Measurements from ENCODE around the gene CEP295NL.

The CEP295NL gene

DNA sequence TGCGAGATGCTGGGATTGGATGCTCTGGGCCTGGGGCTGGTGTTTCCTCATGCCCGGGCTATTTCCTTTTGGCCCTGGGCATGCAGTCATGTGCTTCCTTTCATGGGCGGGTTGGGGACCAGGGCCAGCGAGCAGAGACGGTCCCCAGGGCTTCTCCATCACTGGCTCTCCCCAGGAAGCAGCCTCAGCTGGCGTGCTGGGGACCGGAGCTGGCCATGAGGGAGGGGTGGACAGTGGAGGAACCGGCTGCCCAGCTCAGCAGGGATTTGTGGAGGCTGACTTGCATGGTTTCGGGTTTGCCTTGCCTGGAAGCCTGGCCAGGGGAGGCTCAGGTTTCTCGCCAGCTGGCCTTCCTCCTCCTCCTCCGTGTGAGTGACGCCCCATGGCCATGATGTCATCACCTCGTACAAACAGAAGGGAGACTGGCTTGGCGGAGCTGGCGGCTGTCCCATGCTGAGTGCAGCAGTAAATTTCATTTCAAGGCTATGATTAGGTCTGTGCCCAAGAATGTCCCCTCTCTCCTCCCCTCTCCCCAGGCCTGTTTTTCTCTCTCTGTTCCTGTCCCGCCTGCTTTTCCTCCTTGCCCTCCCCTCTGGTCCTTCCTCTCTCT, 31.1 kb upstream of the CEP295NL start:
- Histone ChIP-seq H3K27me3 (replicated peaks; ENCODE audit: control insufficient read depth, insufficient read depth, low read length) (no peaks in the 10 kb centered on the region; the same call in 1 of the 2 replicates), H3K36me3 (ENCODE audit: control insufficient read depth, insufficient read depth, low read length) (no peaks in the 10 kb centered on the region), H3K4me3 (replicated peaks; ENCODE audit: low read depth, low read length) (no peak overlapping the region)
- TF ChIP-seq, protein P1, sequence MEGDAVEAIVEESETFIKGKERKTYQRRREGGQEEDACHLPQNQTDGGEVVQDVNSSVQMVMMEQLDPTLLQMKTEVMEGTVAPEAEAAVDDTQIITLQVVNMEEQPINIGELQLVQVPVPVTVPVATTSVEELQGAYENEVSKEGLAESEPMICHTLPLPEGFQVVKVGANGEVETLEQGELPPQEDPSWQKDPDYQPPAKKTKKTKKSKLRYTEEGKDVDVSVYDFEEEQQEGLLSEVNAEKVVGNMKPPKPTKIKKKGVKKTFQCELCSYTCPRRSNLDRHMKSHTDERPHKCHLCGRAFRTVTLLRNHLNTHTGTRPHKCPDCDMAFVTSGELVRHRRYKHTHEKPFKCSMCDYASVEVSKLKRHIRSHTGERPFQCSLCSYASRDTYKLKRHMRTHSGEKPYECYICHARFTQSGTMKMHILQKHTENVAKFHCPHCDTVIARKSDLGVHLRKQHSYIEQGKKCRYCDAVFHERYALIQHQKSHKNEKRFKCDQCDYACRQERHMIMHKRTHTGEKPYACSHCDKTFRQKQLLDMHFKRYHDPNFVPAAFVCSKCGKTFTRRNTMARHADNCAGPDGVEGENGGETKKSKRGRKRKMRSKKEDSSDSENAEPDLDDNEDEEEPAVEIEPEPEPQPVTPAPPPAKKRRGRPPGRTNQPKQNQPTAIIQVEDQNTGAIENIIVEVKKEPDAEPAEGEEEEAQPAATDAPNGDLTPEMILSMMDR (IDR thresholded peaks at IDR 0.05; ENCODE audit: insufficient read depth, low read length, poor library complexity, severe bottlenecking): no peak
- DNase-seq (ENCODE audit: extremely low read depth, insufficient read length): no peak

DNA sequence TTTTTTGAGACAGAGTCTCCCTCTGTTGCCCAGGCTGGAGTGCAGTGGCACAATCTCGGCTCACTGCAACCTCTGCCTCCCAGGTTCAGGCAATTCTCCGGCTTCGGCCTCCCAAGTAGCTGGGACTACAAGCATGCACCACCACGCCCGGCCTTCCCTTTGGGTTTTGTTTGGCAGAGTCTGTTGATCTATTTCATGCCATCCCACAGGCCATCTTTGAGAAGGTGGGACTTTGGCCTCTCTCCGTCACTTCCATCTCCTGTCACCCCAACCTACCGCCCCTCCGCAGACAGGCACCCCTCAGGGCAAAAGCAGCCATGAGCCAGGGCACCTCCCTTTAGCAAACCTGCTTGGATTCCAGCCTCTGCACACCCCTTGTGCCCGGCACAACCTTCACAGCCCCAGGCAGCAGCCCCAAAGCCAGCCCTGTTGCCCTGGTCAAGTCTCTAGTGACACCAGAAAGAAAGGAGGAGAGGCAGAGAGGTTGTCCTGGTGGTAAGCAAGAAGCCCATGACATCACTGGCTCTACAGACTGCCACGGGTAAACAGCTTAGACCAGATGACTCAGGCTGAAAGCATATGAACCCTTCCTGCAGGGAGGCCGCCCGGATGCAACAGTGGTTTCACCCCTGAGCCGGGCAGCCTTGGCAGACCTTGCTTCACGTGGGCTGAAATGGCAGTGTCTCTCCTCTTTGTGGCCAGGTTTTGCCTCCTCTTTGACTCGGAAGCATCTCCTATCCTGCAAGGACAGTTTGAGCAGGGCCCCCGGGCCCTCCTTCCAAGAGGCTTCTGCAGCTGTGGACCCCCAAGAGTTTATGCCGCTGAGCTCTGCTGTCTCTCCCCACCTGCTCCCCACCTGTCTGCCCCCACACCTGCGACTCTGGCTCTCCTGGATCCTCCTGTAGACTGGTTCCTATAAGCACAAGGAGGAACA, 30.3 kb upstream of the CEP295NL start:
- H3K4me3 ChIP-seq (replicated peaks; ENCODE audit: low read depth, low read length): no peak overlapping the region
- DNase-seq (ENCODE audit: extremely low read depth, insufficient read length): peak; percentile 65
- TF ChIP-seq, protein P1 (IDR thresholded peaks at IDR 0.05; ENCODE audit: insufficient read depth, low read length, poor library complexity, severe bottlenecking): no peak
- H3K36me3 ChIP-seq (ENCODE audit: control insufficient read depth, insufficient read depth, low read length): no peaks in the 10 kb centered on the region
- peaks cover 2% of the 10 kb centered on the region for H3K27me3 ChIP-seq (replicated peaks; ENCODE audit: control insufficient read depth, insufficient read depth, low read length)

DNA sequence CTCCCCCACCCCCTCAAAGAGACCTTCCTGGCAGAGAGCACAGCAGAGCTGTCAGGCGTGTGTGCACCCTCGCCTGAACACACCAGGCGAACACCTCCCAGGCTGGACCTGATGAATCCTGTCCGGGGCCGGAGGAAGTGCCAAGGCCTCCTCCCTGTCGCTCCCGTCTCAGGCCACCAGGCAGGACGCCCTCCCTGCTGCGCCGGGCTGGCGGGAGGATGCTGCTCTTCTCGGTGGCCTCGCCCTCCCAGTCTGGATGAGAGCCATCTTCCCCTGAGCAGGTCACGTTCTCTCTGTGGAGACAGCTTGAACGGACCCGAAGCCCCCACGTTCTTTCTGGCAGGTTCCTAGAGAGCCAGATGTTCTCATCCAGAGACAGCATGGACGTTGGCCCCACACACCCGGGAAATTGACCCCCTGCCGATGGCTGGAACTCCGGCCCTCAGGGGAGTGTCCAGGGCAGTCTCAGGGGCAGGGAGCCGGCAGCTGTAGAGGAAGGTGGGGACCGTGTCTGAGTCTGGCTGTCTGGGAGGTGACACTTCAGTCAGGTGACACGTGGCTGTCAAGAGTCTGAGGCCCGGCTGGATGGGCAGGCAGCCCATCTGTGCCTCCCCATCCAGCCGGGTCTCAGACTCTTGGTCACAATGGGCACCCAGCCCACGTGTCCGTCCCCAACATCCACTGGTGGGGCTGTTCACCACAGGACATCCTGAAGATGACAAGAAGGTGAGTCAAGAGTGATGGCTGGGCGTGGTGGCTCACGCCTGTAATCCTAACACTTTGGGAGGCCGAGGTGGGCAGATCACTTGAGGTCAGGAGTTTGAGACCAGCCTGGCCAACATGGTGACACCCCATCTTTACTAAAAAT, 27.1 kb upstream of the CEP295NL start:
- DNase-seq (ENCODE audit: extremely low read depth, insufficient read length): no peak
- Histone ChIP-seq H3K27me3 (replicated peaks; ENCODE audit: control insufficient read depth, insufficient read depth, low read length) (peaks cover 2% of the 10 kb centered on the region), H3K36me3 (ENCODE audit: control insufficient read depth, insufficient read depth, low read length) (no peaks in the 10 kb centered on the region), H3K4me3 (replicated peaks; ENCODE audit: low read depth, low read length) (no peak overlapping the region)
- TF ChIP-seq, protein P1 (IDR thresholded peaks at IDR 0.05; ENCODE audit: insufficient read depth, low read length, poor library complexity, severe bottlenecking): no peak

GRCh38 chr17:78925662-78926555, 22.9 kb upstream of the CEP295NL start:
- TF ChIP-seq, protein P1 (IDR thresholded peaks at IDR 0.05; ENCODE audit: insufficient read depth, low read length, poor library complexity, severe bottlenecking): no peak
- Histone ChIP-seq H3K4me3 (replicated peaks; ENCODE audit: low read depth, low read length) (no peak overlapping the region), H3K27me3 (replicated peaks; ENCODE audit: control insufficient read depth, insufficient read depth, low read length) (peaks cover 2% of the 10 kb centered on the region), H3K36me3 (ENCODE audit: control insufficient read depth, insufficient read depth, low read length) (no peaks in the 10 kb centered on the region)
- no peak for DNase-seq (ENCODE audit: extremely low read depth, insufficient read length)

DNA sequence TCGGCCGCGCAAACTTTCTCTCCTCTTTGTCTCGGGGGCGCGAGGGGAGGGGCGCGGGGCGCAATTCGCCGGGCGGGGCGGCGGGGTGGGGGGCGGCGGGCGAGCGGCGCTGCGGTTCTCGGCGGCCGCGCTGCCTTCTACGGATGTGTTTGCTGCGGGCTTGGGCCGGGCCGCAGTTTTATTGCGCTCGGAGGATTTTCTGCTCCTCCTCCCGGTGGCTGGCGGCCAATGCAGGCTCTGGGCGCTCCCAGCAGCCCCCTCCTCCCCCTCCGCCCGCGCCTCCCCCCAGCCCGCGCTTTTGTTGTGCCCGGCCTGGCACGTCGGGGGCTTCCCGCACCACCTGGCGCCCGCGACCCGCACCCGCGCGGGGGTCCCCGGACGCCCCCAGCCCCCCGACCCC, 22.2 kb upstream of the CEP295NL start, which contains the start of gene TIMP2:
TIMP2 (minus strand) TSS at position 154 of the 400 bp plus-strand sequence. CDS start 299 bp downstream, outside the sequence.
- TF ChIP-seq, protein P1 (IDR thresholded peaks at IDR 0.05; ENCODE audit: insufficient read depth, low read length, poor library complexity, severe bottlenecking): peak; percentile 24
- H3K36me3 ChIP-seq (ENCODE audit: control insufficient read depth, insufficient read depth, low read length): no peaks in the 10 kb centered on the region
- no peak for DNase-seq (ENCODE audit: extremely low read depth, insufficient read length)
- no peak within 1 kb of the TSS for H3K4me3 ChIP-seq (replicated peaks; ENCODE audit: low read depth, low read length)
- H3K27me3 ChIP-seq (replicated peaks; ENCODE audit: control insufficient read depth, insufficient read depth, low read length): peaks cover 2% of the 10 kb centered on the region

Data from GM06990 (cell line).